Activated B cell treated with CpG ODN at 0.5 μM for 24 hours (primary cell): ENCODE data around the gene ANKRD44. TPM values are rescaled to one million over a fixed set of nuclear protein-coding genes. Genes with fewer than 3 reads are reported as not detected.
A peak's percentile ranks its signal among the peaks of the same experiment; 100 is the strongest.

ENCODE experiments used
- ATAC-seq: fragments of 200-7000 bp; cut with Tn5 transposase; one replicate; pipeline ENCODE4 v1.10.0; 2021; ENCODE audit warnings: low read depth, mild to moderate bottlenecking, moderate library complexity
- CTCF ChIA-PET: fragments of 350-600 bp; sonication (Branson Sonifier 250); formaldehyde crosslinking; loops from one replicate; lab custom pipeline; 2021; ENCODE audit warnings: antibody characterized with exemption; lab: Charles Lee
- POLR2A ChIA-PET: fragments of 350-600 bp; sonication (Branson Sonifier 250); formaldehyde crosslinking; loops from one replicate; lab custom pipeline; 2021; ENCODE audit warnings: antibody characterized with exemption; lab: Charles Lee
- DNase-seq: peaks from one replicate; pipeline ENCODE4 v3.0.0; 2022
- H3K27ac Mint-ChIP-seq: one replicate; pipeline ENCODE4 v1.8.0; 2020; ENCODE audit warnings: mixed read lengths
- H3K27me3 Mint-ChIP-seq: one replicate; pipeline ENCODE4 v1.8.0; 2021; ENCODE audit warnings: mixed read lengths
- H3K36me3 Mint-ChIP-seq: one replicate; pipeline ENCODE4 v1.8.0; 2021; ENCODE audit warnings: low read depth, mixed read lengths
- H3K4me1 Mint-ChIP-seq: one replicate; pipeline ENCODE4 v1.8.0; 2021; ENCODE audit warnings: mixed read lengths
- H3K4me3 Mint-ChIP-seq: one replicate; pipeline ENCODE4 v1.8.0; 2020; ENCODE audit warnings: mild to moderate bottlenecking, mixed read lengths
- H3K9me3 Mint-ChIP-seq: one replicate; pipeline ENCODE4 v1.8.0; 2020; ENCODE audit warnings: mixed read lengths
- CTCF ChIP-seq: fragments of 200-600 bp; IDR thresholded peaks from one replicate; pipeline ENCODE4 v1.8.0; 2022; ENCODE audit warnings: antibody characterized with exemption, mild to moderate bottlenecking
- intact Hi-C: fragments of 100-400 bp; cut with micrococcal nuclease; formaldehyde crosslinking; loops from one replicate; pipeline ENCODE4 v1.15.1; 2024
- total RNA-seq: library from RNA; stranded (reverse); gene quantifications from 2 replicates; pipeline ENCODE4 v1.2.3, GENCODE V29; 2022

The ANKRD44 gene
- total RNA-seq, 1 donor from 2014 or later = 185 TPM

- DNase-seq (no peak), ATAC-seq (no peak)
- Mint-ChIP-seq H3K36me3 (peaks cover 83% of the 10 kb centered on the region), H3K4me1 (peaks cover 29% of the 10 kb centered on the region), H3K27me3 (no peaks in the 10 kb centered on the region), H3K4me3 (no peak overlapping the region), H3K27ac (peak overlapping the region; percentile 80), H3K9me3 (no peaks in the 10 kb centered on the region)
- POLR2A ChIA-PET = interaction anchor here (1.5 kb wide), 1 partner anchor 55 kb away, joined by 4 read pairs; no protein-coding TSS in a partner anchor
- intact Hi-C loops = loop anchor here (2.0 kb wide), 1 partner anchor 15 kb away; no protein-coding TSS in a partner anchor
- no peak for TF ChIP-seq CTCF
- CTCF ChIA-PET = interaction anchor here (1.4 kb wide), 1 partner anchor 83 kb away, joined by 3 read pairs; no protein-coding TSS in a partner anchor
Measured at GRCh38 chr2:197085665-197086064, 224.9 kb downstream of the ANKRD44 start.

- intact Hi-C loops = no loop called here
- ChIA-PET CTCF (no interaction called here), POLR2A (no interaction called here)
- H3K36me3 Mint-ChIP-seq = peaks cover 86% of the 10 kb centered on the region
- no peak for DNase-seq
- H3K27ac Mint-ChIP-seq = peak overlapping the region; percentile 51
- no peak for TF ChIP-seq CTCF
- no peak overlapping the region for H3K4me3 Mint-ChIP-seq
- H3K9me3 Mint-ChIP-seq = peaks cover 8% of the 10 kb centered on the region
- H3K27me3 Mint-ChIP-seq = no peaks in the 10 kb centered on the region
- H3K4me1 Mint-ChIP-seq = peaks cover 9% of the 10 kb centered on the region
- no peak for ATAC-seq
Measured at GRCh38 chr2:197081294-197081693, 229.3 kb downstream of the ANKRD44 start.

- Mint-ChIP-seq H3K4me1 (peaks cover 5% of the 10 kb centered on the region), H3K36me3 (peaks cover 88% of the 10 kb centered on the region), H3K27ac (no peak overlapping the region), H3K27me3 (no peaks in the 10 kb centered on the region), H3K9me3 (peaks cover 8% of the 10 kb centered on the region), H3K4me3 (no peak overlapping the region)
- intact Hi-C loops = no loop called here
- ATAC-seq = no peak
- DNase-seq = no peak
- no peak for TF ChIP-seq CTCF
- ChIA-PET CTCF (no interaction called here), POLR2A (no interaction called here)
Measured at GRCh38 chr2:197080578-197081216, 229.9 kb downstream of the ANKRD44 start.

- Mint-ChIP-seq H3K36me3 (peaks cover 86% of the 10 kb centered on the region), H3K27ac (no peak overlapping the region)
- no peak for TF ChIP-seq CTCF
Measured at GRCh38 chr2:197079832-197080555, 230.6 kb downstream of the ANKRD44 start.

GRCh38 chr2:197079414-197079813 lies 231.2 kb downstream of the ANKRD44 start:
- H3K9me3 Mint-ChIP-seq = peaks cover 8% of the 10 kb centered on the region
- ChIA-PET CTCF (no interaction called here), POLR2A (no interaction called here)
- H3K4me1 Mint-ChIP-seq = peaks cover 3% of the 10 kb centered on the region
- H3K27ac Mint-ChIP-seq = no peak overlapping the region
- DNase-seq (no peak), ATAC-seq (no peak)
- H3K36me3 Mint-ChIP-seq = peaks cover 91% of the 10 kb centered on the region
- intact Hi-C loops = no loop called here
- TF ChIP-seq CTCF = no peak
- no peaks in the 10 kb centered on the region for H3K27me3 Mint-ChIP-seq
- no peak overlapping the region for H3K4me3 Mint-ChIP-seq

More at GRCh38 chr2:197079832-197080555, 230.6 kb downstream of the ANKRD44 start:
- ChIA-PET CTCF (no interaction called here), POLR2A (no interaction called here)
- H3K9me3 Mint-ChIP-seq = peaks cover 8% of the 10 kb centered on the region
- intact Hi-C loops = no loop called here
- H3K4me3 Mint-ChIP-seq = no peak overlapping the region
- H3K4me1 Mint-ChIP-seq = peaks cover 3% of the 10 kb centered on the region
- no peak for DNase-seq
- no peaks in the 10 kb centered on the region for H3K27me3 Mint-ChIP-seq
- ATAC-seq = no peak
